KMS-11 (cell line): Measurements from ENCODE around the gene PRDX6.

ENCODE experiments used
- H2AFZ ChIP-seq: fragments of 200-600 bp; sonication (generic); 2 replicates; pipeline ENCODE4 v1.6.1; 2016; ENCODE audit warnings: antibody characterized with exemption, mixed run types, low read depth
- H3K27ac ChIP-seq: fragments of 200-600 bp; sonication (generic); 2 replicates; pipeline ENCODE4 v1.6.1; 2016; ENCODE audit warnings: mild to moderate bottlenecking, mixed run types
- H3K27me3 ChIP-seq: fragments of 200-600 bp; sonication (generic); 2 replicates; pipeline ENCODE4 v1.6.1; 2017; ENCODE audit warnings: mild to moderate bottlenecking, low read depth, mixed run types, moderate library complexity; ENCODE audit not compliant: insufficient read depth
- H3K36me3 ChIP-seq: fragments of 200-600 bp; sonication (generic); 2 replicates; pipeline ENCODE4 v1.6.1; 2017; ENCODE audit warnings: mild to moderate bottlenecking, mixed run types; ENCODE audit not compliant: insufficient read depth
- H3K4me1 ChIP-seq: fragments of 200-600 bp; sonication (generic); 2 replicates; pipeline ENCODE4 v1.6.1; 2016; ENCODE audit warnings: mild to moderate bottlenecking, low read depth, mixed run types; ENCODE audit not compliant: poor library complexity, severe bottlenecking
- H3K4me2 ChIP-seq: fragments of 200-600 bp; sonication (generic); 2 replicates; pipeline ENCODE4 v1.7.0; 2016; ENCODE audit warnings: mild to moderate bottlenecking, mixed run types
- H3K4me3 ChIP-seq: fragments of 200-600 bp; sonication (generic); IDR thresholded peaks from 2 replicates; pipeline ENCODE4 v1.6.1; 2017; ENCODE audit warnings: low read depth, low read length, mixed read lengths; ENCODE audit not compliant: insufficient read depth
- H3K79me2 ChIP-seq: fragments of 200-600 bp; sonication (generic); 2 replicates; pipeline ENCODE4 v1.6.1; 2016; ENCODE audit warnings: low read depth, mixed run types; ENCODE audit not compliant: insufficient read depth
- H3K9ac ChIP-seq: fragments of 200-600 bp; sonication (generic); 2 replicates; pipeline ENCODE4 v1.6.1; 2016; ENCODE audit warnings: mild to moderate bottlenecking, mixed run types
- H4K20me1 ChIP-seq: fragments of 200-600 bp; sonication (generic); 2 replicates; pipeline ENCODE4 v1.6.1; 2016; ENCODE audit warnings: mild to moderate bottlenecking, mixed run types; ENCODE audit not compliant: insufficient read depth
- CTCF ChIP-seq: fragments of 200-600 bp; sonication (generic); conservative IDR thresholded peaks from 2 replicates; pipeline ENCODE4 v1.6.1; 2017; ENCODE audit warnings: low read depth, mild to moderate bottlenecking, antibody characterized with exemption, low read length, moderate library complexity, mixed read lengths

The PRDX6 gene

GRCh38 chr1:173447224-173447623 lies 29.9 kb upstream of the PRDX6 start:
- no peak overlapping the region for H2AFZ ChIP-seq

GRCh38 chr1:173448945-173449344 lies 28.2 kb upstream of the PRDX6 start:
- Histone ChIP-seq H2AFZ (no peak overlapping the region), H3K4me3 (no peak overlapping the region), H3K27me3 (no peaks in the 10 kb centered on the region), H3K79me2 (no peaks in the 10 kb centered on the region), H4K20me1 (no peaks in the 10 kb centered on the region), H3K36me3 (no peaks in the 10 kb centered on the region), H3K4me2 (no peak overlapping the region), H3K9ac (no peak overlapping the region), H3K4me1 (peaks cover 26% of the 10 kb centered on the region), H3K27ac (no peak overlapping the region)
- TF ChIP-seq CTCF = no peak

More at GRCh38 chr1:173447224-173447623, 29.9 kb upstream of the PRDX6 start:
- H3K79me2 ChIP-seq = no peaks in the 10 kb centered on the region
- H3K27ac ChIP-seq = no peak overlapping the region
- H3K4me1 ChIP-seq = peaks cover 27% of the 10 kb centered on the region
- no peak overlapping the region for H3K4me2 ChIP-seq
- no peaks in the 10 kb centered on the region for H3K36me3 ChIP-seq
- no peaks in the 10 kb centered on the region for H4K20me1 ChIP-seq
- H3K27me3 ChIP-seq = no peaks in the 10 kb centered on the region
- H3K4me3 ChIP-seq = no peak overlapping the region
- TF ChIP-seq CTCF = no peak
- H3K9ac ChIP-seq = no peak overlapping the region

GRCh38 chr1:173451981-173452380 lies 25.2 kb upstream of the PRDX6 start:
- H4K20me1 ChIP-seq = no peaks in the 10 kb centered on the region

GRCh38 chr1:173453982-173454381 lies 23.2 kb upstream of the PRDX6 start:
- no peak for TF ChIP-seq CTCF
- H3K4me3 ChIP-seq = no peak overlapping the region
- H3K79me2 ChIP-seq = no peaks in the 10 kb centered on the region
- H3K27ac ChIP-seq = no peak overlapping the region
- no peaks in the 10 kb centered on the region for H4K20me1 ChIP-seq
- no peak overlapping the region for H3K4me2 ChIP-seq
- H3K9ac ChIP-seq = no peak overlapping the region
- no peaks in the 10 kb centered on the region for H3K27me3 ChIP-seq
- H2AFZ ChIP-seq = no peak overlapping the region
- H3K36me3 ChIP-seq = no peaks in the 10 kb centered on the region
- H3K4me1 ChIP-seq = peaks cover 5% of the 10 kb centered on the region

More at GRCh38 chr1:173451981-173452380, 25.2 kb upstream of the PRDX6 start:
- Histone ChIP-seq H3K4me1 (peaks cover 5% of the 10 kb centered on the region), H3K79me2 (no peaks in the 10 kb centered on the region), H3K36me3 (no peaks in the 10 kb centered on the region), H3K27me3 (no peaks in the 10 kb centered on the region), H2AFZ (no peak overlapping the region), H3K4me2 (no peak overlapping the region), H3K27ac (no peak overlapping the region), H3K9ac (no peak overlapping the region), H3K4me3 (no peak overlapping the region)
- TF ChIP-seq CTCF = no peak
